Fibroblast of lung (primary cell): Measurements from ENCODE around the gene CLCNKA. TPM values are rescaled to one million over a fixed set of nuclear protein-coding genes. Genes with fewer than 3 reads are reported as not detected.

ENCODE experiments used
- DNase-seq, 2 donors: peaks; one replicate each; pipeline versions ENCODE4 v3.0.0 to v3.0.0-alpha.2; 2010; ENCODE audit warnings: low read depth in 2 of 2
- H2AFZ ChIP-seq: 2 replicates; pipeline ENCODE4 v1.5.1; 2012; ENCODE audit warnings: low read length, control low read depth, inconsistent platforms
- H3K27ac ChIP-seq: 2 replicates; pipeline ENCODE4 v1.5.1; 2011; ENCODE audit warnings: low read length, control low read depth; ENCODE audit not compliant: insufficient read depth
- H3K27me3 ChIP-seq: 2 replicates; pipeline ENCODE4 v1.5.1; 2011; ENCODE audit warnings: mild to moderate bottlenecking, low read length; ENCODE audit not compliant: control insufficient read depth, insufficient read depth
- H3K36me3 ChIP-seq: 2 replicates; pipeline ENCODE4 v1.5.1; 2011; ENCODE audit warnings: low read length; ENCODE audit not compliant: control insufficient read depth, insufficient read depth
- H3K4me1 ChIP-seq: 2 replicates; pipeline ENCODE4 v1.5.1; 2011; ENCODE audit warnings: low read length; ENCODE audit not compliant: control insufficient read depth, insufficient read depth; ENCODE audit errors: extremely low read depth
- H3K4me2 ChIP-seq: 2 replicates; pipeline ENCODE4 v1.5.1; 2011; ENCODE audit warnings: low read length, control low read depth; ENCODE audit not compliant: insufficient read depth; ENCODE audit errors: extremely low read depth
- H3K4me3 ChIP-seq, 4 experiments: fragments of 200-600 bp in 1 of 4; sonication (generic) in 1 of 4; replicated peaks in 1 of 4; 2 replicates each; pipeline ENCODE4 v1.5.1; 2011 to 2016; ENCODE audit warnings: low read length in 4 of 4, low read depth in 3 of 4, mild to moderate bottlenecking in 3 of 4, control low read depth in 2 of 4, inconsistent platforms in 1 of 4, mixed read lengths in 1 of 4; ENCODE audit not compliant: insufficient read depth in 1 of 4; ENCODE audit errors: control extremely low read depth in 1 of 4
- H3K79me2 ChIP-seq: 2 replicates; pipeline ENCODE4 v1.5.1; 2012; ENCODE audit warnings: mild to moderate bottlenecking, low read length, inconsistent platforms; ENCODE audit not compliant: control insufficient read depth, insufficient read depth
- H3K9ac ChIP-seq: 2 replicates; pipeline ENCODE4 v1.5.1; 2011; ENCODE audit warnings: mild to moderate bottlenecking, low read length, control low read depth; ENCODE audit not compliant: insufficient read depth
- H3K9me3 ChIP-seq: 2 replicates; pipeline ENCODE4 v1.5.1; 2012; ENCODE audit warnings: low read depth, low read length; ENCODE audit not compliant: control insufficient read depth, insufficient read depth
- H4K20me1 ChIP-seq: 2 replicates; pipeline ENCODE4 v1.5.1; 2011; ENCODE audit warnings: low read length; ENCODE audit not compliant: control insufficient read depth, insufficient read depth; ENCODE audit errors: extremely low read depth
- CTCF ChIP-seq, 2 donors: IDR thresholded peaks in 1 of 2; conservative IDR thresholded peaks in 1 of 2; 1 replicate in 1 of 2; 2 replicates in 1 of 2; pipeline ENCODE4 v1.5.1; 2011 to 2012; ENCODE audit warnings: low read length in 2 of 2, control low read depth in 1 of 2, inconsistent platforms in 1 of 2, low read depth in 1 of 2, mild to moderate bottlenecking in 1 of 2
- EZH2 ChIP-seq: IDR thresholded peaks from 2 replicates; pipeline ENCODE4 v1.5.1; 2012; ENCODE audit warnings: low read length, control low read depth, mild to moderate bottlenecking; ENCODE audit errors: missing control alignments
- polyA plus RNA-seq, 2 donors: library from polyadenylated mRNA; depleted of rRNA in 1 of 2; stranded (reverse) in 1 of 2; unstranded in 1 of 2; fragments of >200 nt; gene quantifications; 2 replicates each; pipeline ENCODE4 v1.2.1, GENCODE V29; 2011 to 2012; ENCODE audit warnings: missing spikeins in 1 of 2
- total RNA-seq: library from RNA; depleted of rRNA; stranded (reverse); fragments of >200 nt; gene quantifications from 2 replicates; pipeline ENCODE4 v1.2.1, GENCODE V29; 2014

CLCNKA gene
- total and polyA plus RNA-seq, 2 donors (not counting 1 experiment from before 2014, with no cell fraction given): under 0.01 TPM; not detected in 1

- Histone ChIP-seq H4K20me1 (no peaks in the 10 kb centered on the region), H3K27me3 (peaks cover 7% of the 10 kb centered on the region), H3K79me2 (no peaks in the 10 kb centered on the region), H3K4me3 (no peak overlapping the region), H3K4me1 (no peaks in the 10 kb centered on the region), H3K27ac (no peak overlapping the region), H2AFZ (no peak overlapping the region), H3K36me3 (no peaks in the 10 kb centered on the region), H3K9me3 (no peaks in the 10 kb centered on the region), H3K4me2 (no peak overlapping the region), H3K9ac (no peak overlapping the region)
- no peak for DNase-seq
- TF ChIP-seq CTCF (conservative IDR thresholded peaks at IDR 0.05 in 1 of 2, IDR thresholded peaks at IDR 0.05 in 1 of 2; ENCODE audit: low read depth in 1 of 2, low read length in 2 of 2) (no peak), EZH2 (no peak)
These were observed 44.4 kb downstream of the CLCNKA start for GRCh38 chr1:16066245-16066644.

- no peak overlapping the region for H3K9ac ChIP-seq
- peaks cover 7% of the 10 kb centered on the region for H3K27me3 ChIP-seq
- no peaks in the 10 kb centered on the region for H3K9me3 ChIP-seq
- H3K4me3 ChIP-seq: no peak overlapping the region
- no peaks in the 10 kb centered on the region for H4K20me1 ChIP-seq
- H3K4me2 ChIP-seq: no peak overlapping the region
- H3K27ac ChIP-seq: no peak overlapping the region
- H2AFZ ChIP-seq: no peak overlapping the region
- no peaks in the 10 kb centered on the region for H3K4me1 ChIP-seq
- peak in 1 of 2 donors; percentile 31 for DNase-seq
- no peaks in the 10 kb centered on the region for H3K36me3 ChIP-seq
- no peaks in the 10 kb centered on the region for H3K79me2 ChIP-seq
- no peak for TF ChIP-seq EZH2
- no peak for TF ChIP-seq CTCF (conservative IDR thresholded peaks at IDR 0.05 in 1 of 2, IDR thresholded peaks at IDR 0.05 in 1 of 2; ENCODE audit: low read depth in 1 of 2, low read length in 2 of 2)
These were observed 45.4 kb downstream of the CLCNKA start for GRCh38 chr1:16067127-16067768.

- TF ChIP-seq CTCF (conservative IDR thresholded peaks at IDR 0.05 in 1 of 2, IDR thresholded peaks at IDR 0.05 in 1 of 2; ENCODE audit: low read depth in 1 of 2, low read length in 2 of 2) (no peak), EZH2 (no peak)
- Histone ChIP-seq H3K79me2 (no peaks in the 10 kb centered on the region), H3K36me3 (no peaks in the 10 kb centered on the region), H3K27ac (no peak overlapping the region), H3K9ac (no peak overlapping the region), H3K4me3 (no peak overlapping the region), H3K4me2 (no peak overlapping the region), H4K20me1 (no peaks in the 10 kb centered on the region), H3K4me1 (no peaks in the 10 kb centered on the region), H3K9me3 (no peaks in the 10 kb centered on the region), H3K27me3 (peaks cover 7% of the 10 kb centered on the region), H2AFZ (no peak overlapping the region)
- no peak for DNase-seq
These were observed 46.1 kb downstream of the CLCNKA start for GRCh38 chr1:16067933-16068332.
